OCI-LY7 (cell line): ENCODE data around the gene RTEL1. TPM values are rescaled to one million over a fixed set of nuclear protein-coding genes. Genes with fewer than 3 reads are reported as not detected.
A peak's percentile ranks its signal among the peaks of the same experiment; 100 is the strongest.

ENCODE experiments used
- BruUV-seq: library from RNA; stranded (reverse); fragments of 400-500 nt; replicated peaks from 2 replicates; lab custom pipeline; 2021; lab: Mats Ljungman, UMichigan
- CTCF ChIA-PET: fragments of 300-600 bp; sonication (Branson Sonifier 250); formaldehyde crosslinking; loops from one replicate; lab custom pipeline; 2022; ENCODE audit warnings: antibody characterized with exemption; ENCODE audit not compliant: unreplicated experiment; lab: Charles Lee
- POLR2A ChIA-PET: fragments of 300-600 bp; sonication (Branson Sonifier 250); formaldehyde crosslinking; loops from one replicate; lab custom pipeline; 2022; ENCODE audit warnings: antibody characterized with exemption; lab: Charles Lee
- DNase-seq: peaks from one replicate; pipeline ENCODE4 v3.0.0-alpha.2; 2015; ENCODE audit warnings: low spot score
- H2AFZ ChIP-seq: fragments of 200-600 bp; sonication (generic), shearing (Covaris generic); 2 replicates; pipeline ENCODE4 v1.6.1; 2014; ENCODE audit warnings: mild to moderate bottlenecking, antibody characterized with exemption, low read length, moderate library complexity
- H3K27ac ChIP-seq: fragments of 200-600 bp; sonication (generic); 2 replicates; pipeline ENCODE4 v1.5.1; 2014; ENCODE audit warnings: mixed run types, low read depth, mild to moderate bottlenecking, moderate library complexity, low read length, inconsistent platforms; ENCODE audit not compliant: poor library complexity, severe bottlenecking
- H3K36me3 ChIP-seq: fragments of 200-600 bp; sonication (generic); 2 replicates; pipeline ENCODE4 v1.6.1; 2014; ENCODE audit warnings: mild to moderate bottlenecking, antibody characterized with exemption, low read length, moderate library complexity, mixed read lengths; ENCODE audit not compliant: insufficient read depth
- H3K4me1 ChIP-seq: fragments of 200-600 bp; sonication (generic); 2 replicates; pipeline ENCODE4 v1.5.1; 2014; ENCODE audit warnings: mild to moderate bottlenecking, low read length; ENCODE audit not compliant: insufficient read depth, poor library complexity, severe bottlenecking
- H3K4me2 ChIP-seq: fragments of 200-600 bp; sonication (generic); 2 replicates; pipeline ENCODE4 v1.6.1; 2014; ENCODE audit warnings: mild to moderate bottlenecking, low read length
- H3K4me3 ChIP-seq: fragments of 200-600 bp; sonication (generic); 2 replicates; pipeline ENCODE4 v1.5.1; 2014; ENCODE audit warnings: mild to moderate bottlenecking, low read depth, low read length; ENCODE audit not compliant: poor library complexity, severe bottlenecking
- H3K79me2 ChIP-seq: fragments of 200-600 bp; sonication (generic); 2 replicates; pipeline ENCODE4 v1.6.1; 2016; ENCODE audit warnings: low read depth, mild to moderate bottlenecking, low read length, moderate library complexity, mixed read lengths; ENCODE audit not compliant: insufficient read depth
- H3K9me2 ChIP-seq: fragments of 200-600 bp; sonication (generic); 2 replicates; pipeline ENCODE4 v1.6.1; 2016; ENCODE audit warnings: mild to moderate bottlenecking, low read length, mixed read lengths; ENCODE audit not compliant: insufficient read depth
- H3K9me3 ChIP-seq: fragments of 200-600 bp; sonication (generic); 2 replicates; pipeline ENCODE4 v1.6.1; 2014; ENCODE audit warnings: mild to moderate bottlenecking, mixed run types, low read length, mixed read lengths
- H4K20me1 ChIP-seq: fragments of 200-600 bp; sonication (generic); 2 replicates; pipeline ENCODE4 v1.6.1; 2014; ENCODE audit warnings: mild to moderate bottlenecking, antibody characterized with exemption, low read length, moderate library complexity, mixed read lengths; ENCODE audit not compliant: insufficient read depth
- CTCF ChIP-seq: fragments of 200-600 bp; sonication (generic); conservative IDR thresholded peaks from 2 replicates; pipeline ENCODE4 v1.5.1; 2014; ENCODE audit warnings: mild to moderate bottlenecking, antibody characterized with exemption, low read length, moderate library complexity, mixed read lengths
- EZH2phosphoT487 ChIP-seq: fragments of 200-600 bp; sonication (generic); IDR thresholded peaks from 2 replicates; pipeline ENCODE4 v1.6.1; 2018; ENCODE audit warnings: low read depth, borderline replicate concordance, mild to moderate bottlenecking, mixed run types, antibody characterized with exemption, low read length, moderate library complexity, mixed read lengths
- intact Hi-C: fragments of 100-400 bp; cut with micrococcal nuclease; formaldehyde crosslinking; loops from one replicate; pipeline ENCODE4 v1.10.0; 2022; ENCODE audit not compliant: unreplicated experiment
- total RNA-seq, 2 experiments: library from RNA; depleted of rRNA in 1 of 2; stranded (reverse); fragments of >200 nt in 1 of 2; shearing (Covaris generic) in 1 of 2; gene quantifications; 2 replicates each; pipeline ENCODE4 v1.2.3, GENCODE V29; 2014 to 2022

Gene RTEL1
- total RNA-seq, 2 experiments from 2014 or later = 22.5 to 47.2 TPM

- Histone ChIP-seq H3K9me2 (no peaks in the 10 kb centered on the region), H2AFZ (no peak overlapping the region), H3K4me2 (no peak overlapping the region), H3K27ac (peak overlapping the region; percentile 89), H3K4me3 (no peak overlapping the region), H3K4me1 (peaks cover 68% of the 10 kb centered on the region), H3K9me3 (no peaks in the 10 kb centered on the region), H3K79me2 (peaks cover 9% of the 10 kb centered on the region), H3K36me3 (peaks cover 52% of the 10 kb centered on the region; the same call in 1 of the 2 replicates), H4K20me1 (no peaks in the 10 kb centered on the region)
- BruUV-seq = TSS peak; percentile 65
- TF ChIP-seq CTCF = no peak
- TF ChIP-seq EZH2phosphoT487 = no peak
- no peak for DNase-seq
- CTCF ChIA-PET = no interaction called here
- POLR2A ChIA-PET = interaction anchor here (0.5 to 1.3 kb wide), 2 partner anchors 9 to 77 kb away, joined by 3 read pairs; partner anchors contain the start of gene RTEL1
- intact Hi-C loops = no loop called here
These were observed 77.1 kb downstream of the RTEL1 start for GRCh38 chr20:63734946-63735858.

- no peak within 1 kb of the TSS for H2AFZ ChIP-seq
- ChIA-PET CTCF (interaction anchor here (0.6 to 0.7 kb wide), 2 partner anchors 30 to 51 kb away, joined by 3 to 5 read pairs; no protein-coding TSS in a partner anchor), POLR2A (interaction anchor here (0.5 to 1.7 kb wide), 5 partner anchors 8 to 78 kb away, joined by 3 to 13 read pairs (median 4); partner anchors contain the start of genes ARFRP1, RTEL1 and ZGPAT)
- H3K9me2 ChIP-seq = no peaks in the 10 kb centered on the region
- intact Hi-C loops = loop anchor here (1.0 to 2.0 kb wide), 2 partner anchors 29 to 107 kb away; partner anchors contain the start of gene ARFRP1
- H3K9me3 ChIP-seq = no peaks in the 10 kb centered on the region
- H4K20me1 ChIP-seq = no peaks in the 10 kb centered on the region
- peaks cover 53% of the 10 kb centered on the region; the same call in 1 of the 2 replicates for H3K36me3 ChIP-seq
- H3K79me2 ChIP-seq = peaks cover 9% of the 10 kb centered on the region
- peak; percentile 83 for DNase-seq
- BruUV-seq = no TSS peak
- peak; percentile 15; the same call in 1 of the 2 replicates for TF ChIP-seq CTCF
- no peak for TF ChIP-seq EZH2phosphoT487
- H3K4me1 ChIP-seq = peaks cover 69% of the 10 kb centered on the region
- peak within 1 kb of the TSS; percentile 92 for H3K4me2 ChIP-seq
- H3K27ac ChIP-seq = peak within 1 kb of the TSS; percentile 89
- peak within 1 kb of the TSS; percentile 70 for H3K4me3 ChIP-seq
These were observed 78.0 kb downstream of the RTEL1 start, which contains the start of gene LIME1 for GRCh38 chr20:63735859-63736718. TSS of gene LIME1 (plus strand) at chr20:63736664. CDS start at chr20:63737550, 886 bp downstream.
